Hematopoietic multipotent progenitor cell treated with erythropoietin and hydrocortisone succinate and interleukin-3 and kit ligand, for 6 days (in vitro differentiated cells): Measurements from ENCODE around the gene PRDM16.

Experiments
- DNase-seq: peaks from one replicate; pipeline ENCODE4 v3.0.0-alpha.2; 2015

Gene PRDM16

GRCh38 chr1:3469104-3469848 is 400.3 kb downstream of the PRDM16 start:
- no peak for DNase-seq

- DNase-seq = no peak
Observed at GRCh38 chr1:3469849-3470649, 401.0 kb downstream of the PRDM16 start.

- DNase-seq = peak; percentile 27
Observed at GRCh38 chr1:3470650-3471355, 401.8 kb downstream of the PRDM16 start.

GRCh38 chr1:3471356-3472087 is 402.5 kb downstream of the PRDM16 start:
- no peak for DNase-seq

- no peak for DNase-seq
Observed at GRCh38 chr1:3472088-3472850, 403.3 kb downstream of the PRDM16 start.

GRCh38 chr1:3472906-3473305 is 403.9 kb downstream of the PRDM16 start:
- no peak for DNase-seq

- DNase-seq = no peak
Observed at GRCh38 chr1:3473381-3473844, 404.4 kb downstream of the PRDM16 start.

- no peak for DNase-seq
Observed at GRCh38 chr1:3474016-3474415, 405.0 kb downstream of the PRDM16 start.

- no peak for DNase-seq
Observed at GRCh38 chr1:3474421-3474820, 405.4 kb downstream of the PRDM16 start.

GRCh38 chr1:3475839-3476573 is 407.0 kb downstream of the PRDM16 start:
- no peak for DNase-seq

GRCh38 chr1:3476666-3477065 is 407.7 kb downstream of the PRDM16 start:
- no peak for DNase-seq

- no peak for DNase-seq
Observed at GRCh38 chr1:3477241-3477995, 408.4 kb downstream of the PRDM16 start.

- DNase-seq = no peak
Observed at GRCh38 chr1:3478187-3478586, 409.2 kb downstream of the PRDM16 start.

GRCh38 chr1:3479511-3480368 is 410.7 kb downstream of the PRDM16 start:
- DNase-seq = no peak

- no peak for DNase-seq
Observed at GRCh38 chr1:3480369-3480719, 411.3 kb downstream of the PRDM16 start.

- DNase-seq = no peak
Observed at GRCh38 chr1:3481046-3481445, 412.0 kb downstream of the PRDM16 start.

GRCh38 chr1:3481836-3482375 is 412.9 kb downstream of the PRDM16 start:
- DNase-seq = no peak

- peak; percentile 43 for DNase-seq
Observed at GRCh38 chr1:3482378-3482849, 413.4 kb downstream of the PRDM16 start.

- no peak for DNase-seq
Observed at GRCh38 chr1:3483380-3483779, 414.4 kb downstream of the PRDM16 start.
